ENCODE results near the gene PRM1.
"Not testable (repeated sequence)": the region's sequence is repeated elsewhere in the genome, so short reads cannot be mapped to it uniquely, and the experiment has no call there.

PRM1 gene

GRCh38 chr16:11296706-11297491, 15.8 kb upstream of the PRM1 start:
- no peak for DNase-seq

DNA sequence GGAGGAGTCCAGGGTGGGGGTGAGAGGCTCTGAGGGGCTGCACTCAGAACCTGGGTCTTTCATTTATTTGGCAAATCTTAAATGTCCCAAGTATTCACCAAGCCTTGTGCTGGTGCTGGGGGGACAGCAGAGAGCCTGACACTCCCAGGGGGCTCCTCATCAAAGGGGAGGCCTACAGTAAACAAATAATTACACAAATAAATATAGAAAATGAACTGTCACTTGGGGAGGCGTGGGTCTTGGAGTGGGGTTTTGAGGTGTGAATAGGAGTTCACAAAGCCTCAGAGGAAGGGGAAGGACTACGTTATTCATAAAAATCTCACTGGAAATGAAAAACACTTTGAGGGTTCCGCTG, 15.2 kb upstream of the PRM1 start:
- no peak for DNase-seq

GRCh38 chr16:11295672-11296071, 14.5 kb upstream of the PRM1 start:
- no peak for DNase-seq

GRCh38 chr16:11292076-11292748, 11.1 kb upstream of the PRM1 start:
- no peak for DNase-seq

DNA sequence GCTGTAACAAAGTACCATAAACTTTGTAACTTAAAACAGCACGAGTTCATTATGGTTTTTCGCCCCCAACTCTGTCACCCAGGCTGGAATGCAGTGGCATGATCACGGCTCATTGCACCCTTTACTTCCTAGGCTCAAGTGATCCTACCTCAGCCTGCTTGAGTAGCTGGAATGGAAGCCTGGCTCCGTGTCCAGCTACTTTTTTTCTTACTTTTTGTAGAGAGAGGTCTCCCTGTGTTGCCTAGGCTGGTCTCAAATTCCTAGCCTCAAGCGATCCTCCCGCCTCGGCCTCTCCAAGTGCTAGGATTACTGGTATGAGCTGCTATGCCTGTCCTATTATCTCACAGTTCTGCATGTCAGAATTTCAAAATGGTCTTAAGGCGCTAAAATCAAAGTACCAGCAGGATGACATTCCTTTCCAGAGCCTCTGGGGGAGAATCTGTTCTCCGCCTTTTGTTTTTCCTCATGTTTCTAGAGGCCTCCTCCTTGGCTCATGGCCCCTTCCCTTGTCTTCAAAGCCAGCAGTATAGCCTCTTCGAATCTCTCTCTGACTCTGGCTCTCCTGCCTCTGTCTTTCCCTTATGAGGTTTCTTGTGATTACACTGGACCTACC, 10.1 kb upstream of the PRM1 start:
- DNase-seq: no peak

GRCh38 chr16:11290102-11290893, 9.2 kb upstream of the PRM1 start:
- DNase-seq: no peak

GRCh38 chr16:11289696-11290095, 8.6 kb upstream of the PRM1 start:
- DNase-seq: not testable (repeated sequence)

GRCh38 chr16:11289202-11289601, 8.1 kb upstream of the PRM1 start:
- no peak for DNase-seq

GRCh38 chr16:11285842-11286241, 4.7 kb upstream of the PRM1 start:
- DNase-seq: no peak

- DNase-seq: no peak
Observed at GRCh38 chr16:11283820-11284248, 2.7 kb upstream of the PRM1 start.

DNA sequence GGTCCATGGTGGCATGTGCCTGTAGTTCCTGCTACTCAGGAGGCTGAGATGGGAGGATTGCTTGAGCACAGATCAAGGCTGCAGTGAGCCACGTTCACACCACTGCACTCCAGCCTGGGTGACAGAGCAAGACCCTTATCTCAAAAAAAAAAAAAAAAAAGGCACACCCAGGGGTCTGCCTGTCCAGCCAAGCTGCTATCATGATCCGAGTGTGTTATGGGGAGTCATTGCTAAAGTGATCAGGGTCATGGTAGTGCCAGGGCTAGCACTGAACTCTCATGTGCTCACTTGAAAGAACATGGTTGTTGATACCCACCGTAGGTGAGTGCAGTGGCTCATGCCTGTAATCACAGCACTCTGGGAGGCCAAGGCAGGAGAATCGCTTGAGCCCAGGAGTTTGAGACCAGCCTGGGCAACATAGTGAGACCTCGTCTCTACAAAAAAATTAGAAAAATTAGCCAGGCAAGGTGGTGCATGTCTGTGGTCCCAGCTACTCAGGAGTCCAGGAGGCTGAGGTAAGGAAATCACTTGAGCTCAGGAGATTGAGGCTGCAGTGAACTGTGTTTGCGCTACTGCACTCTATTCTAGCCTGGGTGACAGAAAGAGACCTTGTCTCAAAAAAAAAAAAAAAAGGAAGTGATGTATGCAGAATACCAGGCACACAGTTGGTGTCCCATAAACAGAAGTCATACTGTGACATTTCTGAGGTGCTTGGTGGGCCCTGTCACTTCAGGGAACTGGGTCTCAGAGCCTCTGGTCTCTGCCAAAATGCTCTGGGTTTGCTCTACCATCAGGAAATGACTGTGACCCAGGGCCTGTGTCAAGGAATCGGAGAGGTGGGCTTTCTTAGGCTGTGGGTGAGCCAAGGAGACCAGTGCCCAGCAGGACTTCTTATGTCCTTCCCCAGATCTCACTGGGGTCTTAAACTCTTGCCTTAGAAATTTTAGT, 2.2 kb downstream of the PRM1 start:
- no peak for DNase-seq

- DNase-seq: no peak
Observed at GRCh38 chr16:11277607-11278337, 3.4 kb downstream of the PRM1 start.

- no peak for DNase-seq
Observed at GRCh38 chr16:11276896-11277593, 4.1 kb downstream of the PRM1 start.

GRCh38 chr16:11276143-11276895, 4.8 kb downstream of the PRM1 start, which contains the start of gene PRM2:
Gene PRM2, minus strand, starts transcription at chr16:11276480. Its CDS starts 110 bp downstream, at chr16:11276370.
- DNase-seq: no peak

DNA sequence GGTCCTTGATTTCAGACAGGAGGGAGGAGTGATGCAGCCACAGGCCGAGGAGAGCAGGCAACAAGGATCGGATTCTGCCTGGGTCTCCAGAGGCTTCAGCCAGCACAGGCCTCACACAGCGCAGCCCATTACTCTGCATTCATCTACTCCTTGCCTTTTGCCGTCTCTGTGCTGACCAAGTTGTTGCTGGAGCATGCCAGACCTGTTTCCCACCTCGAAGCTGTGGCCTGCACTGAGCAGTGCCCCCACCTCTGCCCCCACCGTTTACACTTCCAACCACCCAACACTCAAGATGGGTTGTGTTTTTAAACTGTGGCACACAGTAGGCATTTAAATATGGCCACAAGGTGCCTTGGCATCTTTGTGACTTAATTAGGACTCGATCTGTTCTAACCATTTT, 6.2 kb downstream of the PRM1 start:
- DNase-seq: no peak

DNA sequence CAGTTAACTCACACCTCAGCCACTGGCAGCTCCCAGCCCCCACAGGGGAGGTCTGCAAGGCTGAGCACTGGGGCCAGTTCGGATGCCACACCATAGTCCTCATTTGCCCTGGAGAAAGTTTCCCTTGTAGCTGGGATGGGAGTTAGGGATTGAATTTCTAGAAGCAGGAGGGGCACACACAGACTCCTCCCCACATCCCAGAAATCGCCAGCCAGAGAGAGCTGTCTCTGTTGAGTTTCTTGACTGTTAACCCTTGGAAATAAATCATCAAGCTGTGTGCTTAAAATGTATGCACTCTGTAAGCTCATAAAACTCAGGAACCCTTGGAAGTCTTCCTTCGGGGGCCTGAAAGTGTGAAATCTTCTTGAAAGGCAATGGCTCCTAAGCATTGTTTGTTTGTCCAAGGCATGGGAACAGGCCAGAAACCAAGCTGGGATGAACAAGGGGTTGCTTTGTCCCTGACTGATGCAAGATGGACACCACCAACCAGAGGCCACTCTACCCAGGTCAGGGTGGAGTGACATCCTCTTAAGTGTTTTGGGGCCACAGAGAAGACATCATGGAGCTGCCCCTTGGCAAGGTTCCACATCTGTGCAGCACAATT, 7.3 kb downstream of the PRM1 start:
- no peak for DNase-seq

- no peak for DNase-seq
Observed at GRCh38 chr16:11272921-11273720, 8.0 kb downstream of the PRM1 start, which contains the start of gene PRM3. Gene PRM3, minus strand, starts transcription at chr16:11273629. Its CDS starts 34 bp downstream, at chr16:11273595.

- DNase-seq: no peak
Observed at GRCh38 chr16:11272484-11272883, 8.6 kb downstream of the PRM1 start.
